BLaER1 treated with 17β-estradiol and CSF1 and Interleukin-3, amounts not matched to agents 10 nM and 100 nM (cell line): Measurements from ENCODE around the gene PAPSS1.
A peak's percentile ranks its signal among the peaks of the same experiment; 100 is the strongest.

Experiments
- H3K27ac ChIP-seq, 11 experiments: shearing (Covaris generic); formaldehyde crosslinking; 2 replicates each; pipeline ENCODE4 v1.8.1; 2022
- H3K27me3 ChIP-seq, 11 experiments: shearing (Covaris generic); formaldehyde crosslinking; 2 replicates each; pipeline ENCODE4 v1.8.1; 2022
- H3K36me3 ChIP-seq, 11 experiments: shearing (Covaris generic); formaldehyde crosslinking; 2 replicates each; pipeline ENCODE4 v1.8.1; 2022
- H3K4me1 ChIP-seq, 10 experiments: shearing (Covaris generic); formaldehyde crosslinking; 2 replicates each; pipeline ENCODE4 v1.8.1; 2022
- H3K4me2 ChIP-seq, 11 experiments: shearing (Covaris generic); formaldehyde crosslinking; 2 replicates each; pipeline ENCODE4 v1.8.1; 2022
- H3K4me3 ChIP-seq, 10 experiments: shearing (Covaris generic); formaldehyde crosslinking; 2 replicates each; pipeline ENCODE4 v1.8.1; 2022
- H3K9ac ChIP-seq, 11 experiments: shearing (Covaris generic); formaldehyde crosslinking; 2 replicates each; pipeline ENCODE4 v1.8.1; 2022
- H3K9me3 ChIP-seq, 11 experiments: shearing (Covaris generic); formaldehyde crosslinking; replicated peaks in 1 of 11; 2 replicates each; pipeline ENCODE4 v1.8.1; 2022
- H4K20me1 ChIP-seq, 11 experiments: shearing (Covaris generic); formaldehyde crosslinking; 2 replicates each; pipeline ENCODE4 v1.8.1; 2022
- Cebpa-rat ChIP-seq, 11 experiments: shearing (Covaris generic); IDR thresholded peaks; 2 replicates each; pipeline ENCODE4 v1.8.1; 2022

The PAPSS1 gene

GRCh38 chr4:107688421-107688820, 31.6 kb downstream of the PAPSS1 start:
- Histone ChIP-seq H4K20me1 (peaks cover 0 to 32% (median 0%) of the 10 kb centered on the region in 11 experiments; a peak in 4 of 22 replicates), H3K4me3 (no peak overlapping the region), H3K27me3 (no peaks in the 10 kb centered on the region), H3K27ac (no peak overlapping the region), H3K36me3 (peaks cover 43 to 92% (median 61%) of the 10 kb centered on the region in 11 experiments), H3K4me2 (no peak overlapping the region), H3K9ac (no peak overlapping the region), H3K9me3 (no peaks in the 10 kb centered on the region), H3K4me1 (peaks cover 0 to 14% (median 0%) of the 10 kb centered on the region in 10 experiments; a peak in 6 of 20 replicates)
- no peak for TF ChIP-seq Cebpa-rat (IDR thresholded peaks at IDR 0.05)

GRCh38 chr4:107685740-107686139, 34.3 kb downstream of the PAPSS1 start:
- Histone ChIP-seq H3K36me3 (peaks cover 42 to 89% (median 58%) of the 10 kb centered on the region in 11 experiments), H4K20me1 (peaks cover 0 to 32% (median 0%) of the 10 kb centered on the region in 11 experiments; a peak in 4 of 22 replicates), H3K4me3 (no peak overlapping the region), H3K4me2 (no peak overlapping the region), H3K27me3 (no peaks in the 10 kb centered on the region), H3K27ac (no peak overlapping the region), H3K4me1 (no peaks in the 10 kb centered on the region), H3K9me3 (no peaks in the 10 kb centered on the region), H3K9ac (no peak overlapping the region)
- TF ChIP-seq Cebpa-rat (IDR thresholded peaks at IDR 0.05) = no peak

GRCh38 chr4:107683873-107684272, 36.2 kb downstream of the PAPSS1 start:
- Histone ChIP-seq H3K27me3 (no peaks in the 10 kb centered on the region), H3K4me2 (no peak overlapping the region), H3K36me3 (peaks cover 50 to 92% (median 68%) of the 10 kb centered on the region in 11 experiments), H4K20me1 (peaks cover 0 to 15% (median 0%) of the 10 kb centered on the region in 11 experiments; a peak in 4 of 22 replicates), H3K9me3 (peaks cover 2 to 9% (median 7%) of the 10 kb centered on the region in 11 experiments; a peak in 16 of 22 replicates), H3K4me1 (no peaks in the 10 kb centered on the region), H3K9ac (no peak overlapping the region), H3K27ac (no peak overlapping the region), H3K4me3 (no peak overlapping the region)
- TF ChIP-seq Cebpa-rat (IDR thresholded peaks at IDR 0.05) = no peak

- H3K36me3 ChIP-seq = peaks cover 60 to 99% (median 80%) of the 10 kb centered on the region in 11 experiments
- TF ChIP-seq Cebpa-rat (IDR thresholded peaks at IDR 0.05) = no peak
These were observed 37.7 kb downstream of the PAPSS1 start for GRCh38 chr4:107682306-107682705.

GRCh38 chr4:107669068-107669467, 51.0 kb downstream of the PAPSS1 start:
- Histone ChIP-seq H3K9me3 (peaks cover 0 to 9% (median 5%) of the 10 kb centered on the region in 11 experiments; a peak in 5 of 22 replicates), H3K4me3 (no peak overlapping the region), H3K9ac (no peak overlapping the region), H3K27me3 (no peaks in the 10 kb centered on the region), H3K27ac (no peak overlapping the region), H3K36me3 (peaks cover 6 to 73% (median 25%) of the 10 kb centered on the region in 11 experiments; a peak in 19 of 22 replicates), H4K20me1 (peaks cover 0 to 17% (median 0%) of the 10 kb centered on the region in 11 experiments; a peak in 4 of 22 replicates), H3K4me2 (no peak overlapping the region), H3K4me1 (no peaks in the 10 kb centered on the region)
- no peak for TF ChIP-seq Cebpa-rat (IDR thresholded peaks at IDR 0.05)

More at GRCh38 chr4:107682306-107682705, 37.7 kb downstream of the PAPSS1 start:
- Histone ChIP-seq H3K4me2 (no peak overlapping the region), H3K4me3 (no peak overlapping the region), H3K9ac (no peak overlapping the region), H3K27me3 (no peaks in the 10 kb centered on the region), H4K20me1 (peaks cover 0 to 12% (median 0%) of the 10 kb centered on the region in 11 experiments; a peak in 1 of 22 replicates), H3K4me1 (no peaks in the 10 kb centered on the region), H3K27ac (no peak overlapping the region), H3K9me3 (peaks cover 12 to 23% (median 17%) of the 10 kb centered on the region in 11 experiments; a peak in 19 of 22 replicates)

- H3K36me3 ChIP-seq = peaks cover 0 to 71% (median 13%) of the 10 kb centered on the region in 11 experiments; a peak in 13 of 22 replicates
- H4K20me1 ChIP-seq = peaks cover 0 to 18% (median 0%) of the 10 kb centered on the region in 11 experiments; a peak in 5 of 22 replicates
- H3K4me2 ChIP-seq = no peak overlapping the region
- no peak overlapping the region for H3K9ac ChIP-seq
- H3K27ac ChIP-seq = peak overlapping the region in 1 of 11 experiments; percentile 8; a peak in 1 of 22 replicates
- no peaks in the 10 kb centered on the region for H3K4me1 ChIP-seq
- H3K4me3 ChIP-seq = no peak overlapping the region
- no peaks in the 10 kb centered on the region for H3K9me3 ChIP-seq
- no peaks in the 10 kb centered on the region for H3K27me3 ChIP-seq
- no peak for TF ChIP-seq Cebpa-rat (IDR thresholded peaks at IDR 0.05)
These were observed 53.9 kb downstream of the PAPSS1 start for GRCh38 chr4:107666134-107666533.

GRCh38 chr4:107665001-107665400, 55.0 kb downstream of the PAPSS1 start:
- Histone ChIP-seq H3K4me1 (no peaks in the 10 kb centered on the region), H3K4me2 (no peak overlapping the region), H4K20me1 (peaks cover 0 to 26% (median 0%) of the 10 kb centered on the region in 11 experiments; a peak in 5 of 22 replicates), H3K4me3 (no peak overlapping the region), H3K27ac (no peak overlapping the region), H3K27me3 (no peaks in the 10 kb centered on the region), H3K9ac (0 out of 22 replicates have a peak overlapping the region, but pooled peaks of 1 of the 11 experiments have one; percentile 23), H3K36me3 (peaks cover 0 to 67% (median 5%) of the 10 kb centered on the region in 11 experiments; a peak in 10 of 22 replicates), H3K9me3 (no peaks in the 10 kb centered on the region)
- no peak for TF ChIP-seq Cebpa-rat (IDR thresholded peaks at IDR 0.05)

- no peak overlapping the region for H3K4me3 ChIP-seq
- H3K4me1 ChIP-seq = 0 out of 20 replicates have a peak, but pooled peaks cover 0 to 7% (median 0%) of the 10 kb centered on the region in 10 experiments
- no peaks in the 10 kb centered on the region for H3K9me3 ChIP-seq
- H3K27ac ChIP-seq = no peak overlapping the region
- TF ChIP-seq Cebpa-rat (IDR thresholded peaks at IDR 0.05) = no peak
- H3K36me3 ChIP-seq = peaks cover 29 to 85% (median 49%) of the 10 kb centered on the region in 11 experiments; a peak in 21 of 22 replicates
- H4K20me1 ChIP-seq = peaks cover 0 to 9% (median 0%) of the 10 kb centered on the region in 11 experiments; a peak in 2 of 22 replicates
- no peak overlapping the region for H3K4me2 ChIP-seq
- no peak overlapping the region for H3K9ac ChIP-seq
- H3K27me3 ChIP-seq = no peaks in the 10 kb centered on the region
These were observed 61.4 kb downstream of the PAPSS1 start for GRCh38 chr4:107658400-107659336.

- H3K4me3 ChIP-seq = no peak overlapping the region
- H3K4me1 ChIP-seq = peaks cover 0 to 17% (median 0%) of the 10 kb centered on the region in 10 experiments; a peak in 5 of 20 replicates
- H3K36me3 ChIP-seq = peaks cover 57 to 95% (median 78%) of the 10 kb centered on the region in 11 experiments
- H3K27ac ChIP-seq = no peak overlapping the region
- peaks cover 0 to 24% (median 11%) of the 10 kb centered on the region in 11 experiments; a peak in 17 of 22 replicates for H3K9me3 ChIP-seq
- no peaks in the 10 kb centered on the region for H3K27me3 ChIP-seq
- no peak overlapping the region for H3K9ac ChIP-seq
- no peak for TF ChIP-seq Cebpa-rat (IDR thresholded peaks at IDR 0.05)
- no peak overlapping the region for H3K4me2 ChIP-seq
- peaks cover 0 to 3% (median 0%) of the 10 kb centered on the region in 11 experiments; a peak in 2 of 22 replicates for H4K20me1 ChIP-seq
These were observed 64.7 kb downstream of the PAPSS1 start for GRCh38 chr4:107655289-107655688.
